Measurements from ENCODE around the gene HOXA9.

HOXA9 gene

GRCh38 chr7:27174874-27175625 is 9.7 kb upstream of the HOXA9 start (continued):
- no peak for TF ChIP-seq ZNF518A (tag by site-specific recombination; conservative IDR thresholded peaks at IDR 0.05; ENCODE audit: low read depth)
- TF ChIP-seq ZXDB (tag by site-specific recombination; IDR thresholded peaks at IDR 0.05), result peak; percentile 40; the same call in 1 of the 2 replicates
- no peak for TF ChIP-seq ZNF37A (tag by site-specific recombination; IDR thresholded peaks at IDR 0.05)
- no peak for TF ChIP-seq ZNF433 (tag by site-specific recombination; IDR thresholded peaks at IDR 0.05; ENCODE audit: low read depth)
- no peak for TF ChIP-seq ZNF621 (tag by site-specific recombination; IDR thresholded peaks at IDR 0.05)
- TF ChIP-seq ZNF366 (tag by site-specific recombination; conservative IDR thresholded peaks at IDR 0.05), result peak; percentile 58; the same call in 1 of the 2 replicates
- TF ChIP-seq ZNF423 (tag by site-specific recombination; IDR thresholded peaks at IDR 0.05), result no peak
- TF ChIP-seq ZNF529 (tag by site-specific recombination; IDR thresholded peaks at IDR 0.05; ENCODE audit: insufficient replicate concordance), result no peak
- no peak for TF ChIP-seq ZNF211 (tag by site-specific recombination; IDR thresholded peaks at IDR 0.05; ENCODE audit: low read depth)
- TF ChIP-seq ZNF514 (tag by site-specific recombination; IDR thresholded peaks at IDR 0.05), result no peak
- TF ChIP-seq ZBTB10 (tag by site-specific recombination; IDR thresholded peaks at IDR 0.05), result no peak
- no peak for TF ChIP-seq KLF16 (tag by site-specific recombination; IDR thresholded peaks at IDR 0.05)
- TF ChIP-seq MYNN (tag by site-specific recombination; IDR thresholded peaks at IDR 0.05; ENCODE audit: borderline replicate concordance), result no peak
- TF ChIP-seq BCL11A (tag by site-specific recombination; IDR thresholded peaks at IDR 0.05; ENCODE audit: low read depth), result no peak
- TF ChIP-seq ZFP69B (tag by site-specific recombination; IDR thresholded peaks at IDR 0.05), result no peak
- TF ChIP-seq ZNF521 (tag by site-specific recombination; IDR thresholded peaks at IDR 0.05), result no peak
- no peak for TF ChIP-seq ZNF639 (tag by site-specific recombination; IDR thresholded peaks at IDR 0.05)
- TF ChIP-seq ZNF658 (tag by site-specific recombination; IDR thresholded peaks at IDR 0.05), result no peak
- TF ChIP-seq ZNF391 (tag by site-specific recombination; IDR thresholded peaks at IDR 0.05; ENCODE audit: borderline replicate concordance, low read depth), result no peak
- TF ChIP-seq CTCF (tag by site-specific recombination; IDR thresholded peaks at IDR 0.05), result no peak
- no peak for TF ChIP-seq SETDB1 (IDR thresholded peaks at IDR 0.05; ENCODE audit: insufficient read length, low read length)
- TF ChIP-seq GLIS2 (tag by site-specific recombination; IDR thresholded peaks at IDR 0.05), result peak; percentile 44
- TF ChIP-seq WT1 (tag by site-specific recombination; IDR thresholded peaks at IDR 0.05), result peak; percentile 64
- TF ChIP-seq SCRT2 (tag by site-specific recombination; IDR thresholded peaks at IDR 0.05), result no peak
- peak; percentile 63 for TF ChIP-seq KLF8 (tag by site-specific recombination; IDR thresholded peaks at IDR 0.05)
- no peak for TF ChIP-seq ZNF777 (tag by site-specific recombination; IDR thresholded peaks at IDR 0.05; ENCODE audit: borderline replicate concordance)
- no peak for TF ChIP-seq ZNF768 (tag by site-specific recombination; IDR thresholded peaks at IDR 0.05)
- TF ChIP-seq ZNF223 (tag by site-specific recombination; IDR thresholded peaks at IDR 0.05), result no peak
- TF ChIP-seq ZBTB20 (tag by site-specific recombination; IDR thresholded peaks at IDR 0.05), result no peak
- no peak for TF ChIP-seq MZF1 (tag by site-specific recombination; IDR thresholded peaks at IDR 0.05; ENCODE audit: borderline replicate concordance)
- TF ChIP-seq ZNF202 (tag by site-specific recombination; IDR thresholded peaks at IDR 0.05; ENCODE audit: borderline replicate concordance), result no peak
